SK-N-SH (cell line): ENCODE measurements around the gene CSNK1D. TPM values are rescaled to one million over a fixed set of nuclear protein-coding genes. Genes with fewer than 3 reads are reported as not detected.

Experiments used
- CTCF ChIA-PET: fragments of 300-600, 350-600 bp; formaldehyde crosslinking; extraction: SDS; loops from one replicate; lab custom pipeline; 2021; lab: Yijun Ruan, JAX
- POLR2A ChIA-PET: fragments of 350-600 bp; sonication (Branson Sonifier 250); formaldehyde crosslinking; extraction: SDS; loops from one replicate; lab custom pipeline; 2020; ENCODE audit warnings: antibody characterized with exemption, inconsistent platforms; lab: Yijun Ruan, JAX
- DNase-seq: peaks from one replicate; pipeline ENCODE4 v3.0.0; 2012
- H2AFZ ChIP-seq: fragments of 200-600 bp; sonication (generic); 2 replicates; pipeline ENCODE4 v1.8.1; 2016; ENCODE audit warnings: antibody characterized with exemption, mild to moderate bottlenecking, low read depth
- H3F3A ChIP-seq: fragments of 200-600 bp; sonication (generic); replicated peaks from 2 replicates; pipeline ENCODE3; 2016; ENCODE audit warnings: antibody characterized with exemption, mild to moderate bottlenecking; ENCODE audit not compliant: insufficient read depth
- H3K27ac ChIP-seq, 2 experiments: fragments of 200-500 bp in 1 of 2; fragments of 200-600 bp in 1 of 2; sonication (Bioruptor generic) in 1 of 2; sonication (generic), shearing (Covaris generic) in 1 of 2; 2 replicates each; pipeline versions ENCODE4 v1.5.1 to v1.6.1; 2014 to 2016; ENCODE audit warnings: low read depth in 2 of 2, inconsistent platforms in 1 of 2, low read length in 1 of 2, mild to moderate bottlenecking in 1 of 2, mixed read lengths in 1 of 2
- H3K27me3 ChIP-seq: fragments of 200-600 bp; sonication (generic), shearing (Covaris generic); 2 replicates; pipeline ENCODE4 v1.6.1; 2016; ENCODE audit warnings: mixed run types; ENCODE audit not compliant: insufficient read depth
- H3K36me3 ChIP-seq, 2 experiments: fragments of 200-500 bp in 1 of 2; fragments of 200-600 bp in 1 of 2; sonication (Bioruptor generic) in 1 of 2; sonication (generic) in 1 of 2; replicated peaks in 1 of 2; 2 replicates each; pipeline versions ENCODE3 to v1.5.1; 2014 to 2016; ENCODE audit warnings: low read length in 1 of 2, mild to moderate bottlenecking in 1 of 2; ENCODE audit not compliant: insufficient read depth in 2 of 2, control insufficient read depth in 1 of 2
- H3K4me1 ChIP-seq, 2 experiments: fragments of 200-500 bp in 1 of 2; fragments of 200-600 bp in 1 of 2; sonication (Bioruptor generic) in 1 of 2; sonication (generic), shearing (Covaris generic) in 1 of 2; 2 replicates each; pipeline versions ENCODE4 v1.5.1 to v1.6.1; 2014 to 2016; ENCODE audit warnings: low read depth in 1 of 2, low read length in 1 of 2, mixed run types in 1 of 2; ENCODE audit not compliant: insufficient read depth in 2 of 2, control insufficient read depth in 1 of 2
- H3K4me2 ChIP-seq: fragments of 200-600 bp; sonication (generic), shearing (Covaris generic); 2 replicates; pipeline ENCODE4 v1.6.1; 2017; ENCODE audit warnings: mixed run types
- H3K4me3 ChIP-seq, 2 experiments: fragments of 200-500 bp in 1 of 2; fragments of 200-600 bp in 1 of 2; sonication (Bioruptor generic) in 1 of 2; sonication (generic), shearing (Covaris generic) in 1 of 2; 2 replicates each; pipeline versions ENCODE4 v1.5.1 to v1.8.1; 2014 to 2016; ENCODE audit warnings: low read depth in 2 of 2, inconsistent platforms in 1 of 2, low read length in 1 of 2, mild to moderate bottlenecking in 1 of 2, mixed read lengths in 1 of 2, moderate library complexity in 1 of 2
- H3K79me2 ChIP-seq: fragments of 200-600 bp; sonication (generic); 2 replicates; pipeline ENCODE4 v1.8.1; 2017; ENCODE audit warnings: mild to moderate bottlenecking; ENCODE audit not compliant: insufficient read depth
- H3K9ac ChIP-seq: fragments of 200-600 bp; sonication (generic); 2 replicates; pipeline ENCODE4 v1.6.1; 2017; ENCODE audit warnings: mixed run types
- H3K9me2 ChIP-seq: fragments of 200-600 bp; sonication (generic); 2 replicates; pipeline ENCODE4 v1.6.1; 2017; ENCODE audit warnings: mixed run types
- H3K9me3 ChIP-seq: fragments of 200-600 bp; sonication (generic); 2 replicates; pipeline ENCODE4 v1.6.1; 2017; ENCODE audit warnings: mixed run types, mild to moderate bottlenecking, moderate library complexity
- H4K20me1 ChIP-seq: fragments of 200-600 bp; sonication (generic); 2 replicates; pipeline ENCODE4 v1.6.1; 2017; ENCODE audit warnings: mild to moderate bottlenecking, mixed run types; ENCODE audit not compliant: insufficient read depth
- CTCF ChIP-seq: fragments of 200-600 bp; sonication (generic); IDR thresholded peaks from 2 replicates; pipeline ENCODE4 v1.6.1; 2017; ENCODE audit warnings: antibody characterized with exemption, mild to moderate bottlenecking, moderate library complexity
- EP300 ChIP-seq, 2 experiments: IDR thresholded peaks; 2 replicates each; pipeline versions ENCODE4 v1.4.0 to v1.6.1; 2012; ENCODE audit warnings: borderline replicate concordance in 1 of 2, low read depth in 1 of 2, low read length in 1 of 2
- EZH2phosphoT487 ChIP-seq: fragments of 200-600 bp; sonication (generic); IDR thresholded peaks from 2 replicates; pipeline ENCODE4 v1.6.1; 2017; ENCODE audit warnings: low read depth, mixed run types, mild to moderate bottlenecking, antibody characterized with exemption, moderate library complexity, borderline replicate concordance
- GATA2 ChIP-seq: sonication (generic); formaldehyde crosslinking; IDR thresholded peaks from 2 replicates; pipeline ENCODE4 v1.5.0; 2020; ENCODE audit warnings: mild to moderate bottlenecking, missing genetic modification reagents
- IRF3 ChIP-seq: fragments of 150-350 bp; IDR thresholded peaks from 2 replicates; pipeline ENCODE4 v1.6.1; 2016; ENCODE audit warnings: mild to moderate bottlenecking, low read depth, low read length
- NFIC ChIP-seq: IDR thresholded peaks from 2 replicates; pipeline ENCODE4 v1.4.0; 2012; ENCODE audit warnings: borderline replicate concordance
- POLR2AphosphoS5 ChIP-seq: IDR thresholded peaks from 2 replicates; pipeline ENCODE4 v1.6.1; 2012; ENCODE audit warnings: low read depth, low read length
- RXRA ChIP-seq: IDR thresholded peaks from 2 replicates; pipeline ENCODE4 v1.4.0; 2012; ENCODE audit warnings: low read depth, mild to moderate bottlenecking, borderline replicate concordance
- SIN3A ChIP-seq: IDR thresholded peaks from 2 replicates; pipeline ENCODE4 v1.6.1; 2012; ENCODE audit warnings: low read depth, mild to moderate bottlenecking, low read length, moderate library complexity, borderline replicate concordance
- SMC3 ChIP-seq: IDR thresholded peaks from 2 replicates; pipeline ENCODE4 v1.6.1; 2012; ENCODE audit warnings: low read depth, low read length, improper control_type of control experiment
- USF2 ChIP-seq: fragments of 150-350 bp; IDR thresholded peaks from 2 replicates; pipeline ENCODE4 v1.6.1; 2017; ENCODE audit warnings: antibody characterized with exemption, low read length, low read depth, borderline replicate concordance
- YY1 ChIP-seq: IDR thresholded peaks from 2 replicates; pipeline ENCODE4 v1.4.0; 2012; ENCODE audit warnings: low read depth, mild to moderate bottlenecking
- WGBS: methylation state at CpG from one replicate; pipeline ENCODE4 v1.1.6; 2017; ENCODE audit warnings: low lambda C conversion rate; 5-methylcytosine and 5-hydroxymethylcytosine counted together
- polyA plus RNA-seq, 3 experiments: library from polyadenylated mRNA; depleted of rRNA; stranded (reverse); fragments of >200 nt; gene quantifications; 2 replicates each; pipeline ENCODE4 v1.2.3, GENCODE V29; 2012

The CSNK1D gene
- polyA plus RNA-seq, 1 of the 3 experiments (the other 2 are of a cell fraction) = 216 TPM

- TF ChIP-seq SIN3A (no peak), POLR2AphosphoS5 (no peak), EP300 (IDR thresholded peaks at IDR 0.05; ENCODE audit: borderline replicate concordance in 1 of 2, low read depth in 1 of 2, low read length in 1 of 2) (no peak)
- TF ChIP-seq, all 33 proteins: peak for 0
Measured at GRCh38 chr17:82222816-82223215, 50.7 kb downstream of the CSNK1D start (continued).

GRCh38 chr17:82221341-82221902 lies 52.1 kb downstream of the CSNK1D start:
- ChIA-PET CTCF (interaction anchor here (1.1 to 6.4 kb wide), 4 partner anchors 8 to 191 kb away, joined by 4 to 45 read pairs (median 7); partner anchors contain the start of gene SLC16A3), POLR2A (no interaction called here)
- WGBS = 82% methylated on average over 10 of the region's 10 CpGs
- H3K79me2 ChIP-seq = peaks cover 16% of the 10 kb centered on the region; the same call in 1 of the 2 replicates
- H3K4me3 ChIP-seq = no peak overlapping the region
- no peaks in the 10 kb centered on the region for H3K9me3 ChIP-seq
- H3K27ac ChIP-seq = no peak overlapping the region
- no peak for TF ChIP-seq POLR2AphosphoS5
- TF ChIP-seq RXRA = no peak
- TF ChIP-seq EP300 (IDR thresholded peaks at IDR 0.05; ENCODE audit: borderline replicate concordance in 1 of 2, low read depth in 1 of 2, low read length in 1 of 2) = no peak
- TF ChIP-seq CTCF = no peak
- TF ChIP-seq USF2 = no peak
- TF ChIP-seq GATA2 (CRISPR knock-in tag) = no peak
- no peak for TF ChIP-seq YY1
- no peak for TF ChIP-seq NFIC
- TF ChIP-seq IRF3 = no peak
- TF ChIP-seq EZH2phosphoT487 = no peak
- no peak for TF ChIP-seq SMC3
- no peaks in the 10 kb centered on the region for H3K36me3 ChIP-seq
- H3K9me2 ChIP-seq = no peaks in the 10 kb centered on the region
- H3K4me2 ChIP-seq = no peak overlapping the region
- no peak for DNase-seq
- peaks cover 14 to 25% of the 10 kb centered on the region in 2 experiments; a peak in 3 of 4 replicates for H3K4me1 ChIP-seq
- no peaks in the 10 kb centered on the region for H4K20me1 ChIP-seq
- no peak overlapping the region for H3K9ac ChIP-seq
- peaks cover 19% of the 10 kb centered on the region for H3F3A ChIP-seq
- H2AFZ ChIP-seq = no peak overlapping the region
- H3K27me3 ChIP-seq = no peaks in the 10 kb centered on the region
